K562 (cell line): ENCODE data around the gene KIFC3. TPM values are rescaled to one million over a fixed set of nuclear protein-coding genes. Genes with fewer than 3 reads are reported as not detected.

Experiments used
- ATAC-seq: fragments of 200-7000 bp; cut with Tn5 transposase; 3 replicates; pipeline ENCODE4 v1.9.1; 2020; ENCODE audit warnings: moderate library complexity
- BruUV-seq: library from RNA; stranded (reverse); fragments of 400-500 nt; replicated peaks from 2 replicates; lab custom pipeline; 2021; lab: Mats Ljungman, UMichigan
- CTCF ChIA-PET: fragments of 300-600 bp; formaldehyde crosslinking; extraction: SDS; loops from one replicate; lab custom pipeline; 2021; ENCODE audit warnings: low intra/inter-chr PET ratio; lab: Yijun Ruan, JAX
- POLR2A ChIA-PET: fragments of 300-600, 350-650 bp; sonication (Branson Sonifier 250); formaldehyde crosslinking; extraction: SDS; loops from one replicate; lab custom pipeline; 2021; ENCODE audit warnings: antibody characterized with exemption, inconsistent platforms; lab: Yijun Ruan, JAX
- DNase-seq, 4 experiments: peaks; one replicate each; pipeline versions ENCODE4 v3.0.0 to v3.0.0-alpha.2; 2011 to 2018; ENCODE audit warnings: low spot score in 3 of 4, mixed read lengths in 3 of 4; ENCODE audit errors: extremely low read depth in 1 of 4
- FAIRE-seq: peaks from 2 replicates; lab custom pipeline; 2011; peaks lifted over from hg19 to GRCh38; lab: Jason Lieb, UNC
- H2AFZ ChIP-seq: 2 replicates; pipeline ENCODE4 v1.6.0; 2011; ENCODE audit warnings: low read depth, low read length, control low read depth, inconsistent platforms
- H3K27ac ChIP-seq: fragments of 200-600 bp; 3 replicates; pipeline ENCODE4 v1.8.0; 2011; ENCODE audit warnings: low read depth, mild to moderate bottlenecking, control low read depth, inconsistent platforms, low read length, moderate library complexity, mixed read lengths; ENCODE audit errors: extremely low read depth
- H3K27me3 ChIP-seq, 2 experiments: fragments of 300-600 bp in 1 of 2; 2 replicates in 1 of 2; 3 replicates in 1 of 2; pipeline versions ENCODE4 v1.6.0 to v1.8.0; 2011; ENCODE audit warnings: inconsistent platforms in 2 of 2, low read length in 2 of 2, mild to moderate bottlenecking in 1 of 2, mixed read lengths in 1 of 2, moderate library complexity in 1 of 2; ENCODE audit not compliant: control insufficient read depth in 2 of 2, insufficient read depth in 2 of 2
- H3K36me3 ChIP-seq: fragments of 300-600 bp; 3 replicates; pipeline ENCODE4 v1.8.0; 2011; ENCODE audit warnings: mild to moderate bottlenecking, low read length, inconsistent platforms; ENCODE audit not compliant: control insufficient read depth, insufficient read depth
- H3K4me1 ChIP-seq, 2 experiments: fragments of 200-600 bp in 1 of 2; replicated peaks in 1 of 2; 2 replicates in 1 of 2; 3 replicates in 1 of 2; pipeline versions ENCODE4 v1.5.1 to v1.8.0; 2011; ENCODE audit warnings: inconsistent platforms in 2 of 2, low read length in 2 of 2, mild to moderate bottlenecking in 1 of 2, mixed read lengths in 1 of 2, moderate library complexity in 1 of 2; ENCODE audit not compliant: control insufficient read depth in 2 of 2, insufficient read depth in 2 of 2
- H3K4me2 ChIP-seq: 2 replicates; pipeline ENCODE4 v1.6.1; 2011; ENCODE audit warnings: low read length, control low read depth, inconsistent platforms, mixed read lengths; ENCODE audit not compliant: insufficient read depth
- H3K4me3 ChIP-seq: fragments of 200-600 bp; sonication (generic), shearing (Covaris generic); 2 replicates; pipeline ENCODE4 v1.5.1; 2016; ENCODE audit warnings: control low read depth, inconsistent platforms
- H3K79me2 ChIP-seq: fragments of 200-600 bp; 3 replicates; pipeline ENCODE4 v1.8.0; 2011; ENCODE audit warnings: low read length, inconsistent platforms; ENCODE audit not compliant: control insufficient read depth, insufficient read depth
- H3K9ac ChIP-seq, 2 experiments: 2 replicates each; pipeline versions ENCODE4 v1.6.0 to v1.6.1; 2011; ENCODE audit warnings: low read depth in 2 of 2, low read length in 2 of 2, control low read depth in 1 of 2, inconsistent platforms in 1 of 2, mild to moderate bottlenecking in 1 of 2, mixed read lengths in 1 of 2; ENCODE audit not compliant: insufficient read depth in 1 of 2
- H3K9me1 ChIP-seq: one replicate; pipeline ENCODE4 v1.6.0; 2011; ENCODE audit warnings: inconsistent platforms, mild to moderate bottlenecking, low read length, moderate library complexity; ENCODE audit not compliant: control insufficient read depth, insufficient read depth
- H3K9me3 ChIP-seq: replicated peaks from 2 replicates; pipeline ENCODE4 v1.5.1; 2011; ENCODE audit warnings: low read depth, low read length, inconsistent platforms; ENCODE audit not compliant: control insufficient read depth, insufficient read depth
- H4K20me1 ChIP-seq: replicated peaks from 2 replicates; pipeline ENCODE4 v1.6.1; 2011; ENCODE audit warnings: low read length, inconsistent platforms, mixed read lengths; ENCODE audit not compliant: control insufficient read depth, insufficient read depth
- RBBP5 ChIP-seq: fragments of 200-600 bp; sonication (generic); IDR thresholded peaks from 2 replicates; pipeline ENCODE4 v1.6.1; 2012; ENCODE audit warnings: borderline replicate concordance, mild to moderate bottlenecking, low read length, control low read depth, inconsistent platforms; ENCODE audit not compliant: insufficient read depth, poor library complexity, severe bottlenecking
- ZNF12 ChIP-seq: sonication (generic); formaldehyde crosslinking; IDR thresholded peaks from 2 replicates; pipeline ENCODE4 v1.4.0; 2020; ENCODE audit warnings: mild to moderate bottlenecking, missing genetic modification reagents
- ZNF212 ChIP-seq: fragments of 450-650 bp; formaldehyde crosslinking; IDR thresholded peaks from 2 replicates; pipeline ENCODE4 v1.4.0; 2020; ENCODE audit warnings: mild to moderate bottlenecking
- ZNF583 ChIP-seq: fragments of 250-450 bp; sonication (Bioruptor Pico); IDR thresholded peaks from 2 replicates; pipeline ENCODE4 v1.4.0; 2020
- ZNF584 ChIP-seq: fragments of 200-800 bp; sonication (Bioruptor generic); IDR thresholded peaks from 2 replicates; pipeline ENCODE4 v1.6.1; 2016; ENCODE audit warnings: low read depth, mild to moderate bottlenecking, missing genetic modification characterization, missing compliant biosample characterization
- ZNF586 ChIP-seq: fragments of 450-650 bp; formaldehyde crosslinking; conservative IDR thresholded peaks from 2 replicates; pipeline ENCODE4 v1.4.0; 2020; ENCODE audit warnings: mild to moderate bottlenecking, moderate library complexity
- WGBS: fragments of 100-300 bp; shearing (Covaris generic); methylation state at CpG from one replicate; pipeline ENCODE4 v1.1.6; 2016; ENCODE audit warnings: low coverage, mixed read lengths; ENCODE audit not compliant: insufficient coverage; ENCODE audit errors: missing lambda C conversion rate; 5-methylcytosine and 5-hydroxymethylcytosine counted together
- in situ Hi-C: fragments of 300-500 bp; cut with MboI; formaldehyde crosslinking; loops from 4 replicates; pipeline ENCODE4 v1.15.0; 2018; ENCODE audit warnings: inconsistent platforms, mixed read lengths
- intact Hi-C: fragments of 100-400 bp; cut with micrococcal nuclease; formaldehyde crosslinking; loops from 2 replicates; pipeline ENCODE4 v1.14.2; 2022
- polyA plus RNA-seq, 8 experiments: library from polyadenylated mRNA; depleted of rRNA in 4 of 8; stranded (reverse) in 5 of 8; unstranded in 3 of 8; fragments of >200 nt; fragmentation: Nextera tagmentation in 2 of 8; fragmentation: Illumina TruSeq in 1 of 8; extraction: Ambion mirVana in 2 of 8; extraction: Trizol in 1 of 8; gene quantifications; 2 replicates each; pipeline versions ENCODE4 v1.2.1 to v1.2.3, GENCODE V29; 2011 to 2014; ENCODE audit warnings: inconsistent platforms in 1 of 8, missing spikeins in 1 of 8
- total RNA-seq, 7 experiments: library from RNA; depleted of rRNA in 6 of 7; stranded (reverse); fragments of >200 nt in 6 of 7; fragmentation: Illumina TruSeq in 2 of 7; extraction: Trizol in 2 of 7; gene quantifications; 2 replicates each; pipeline versions ENCODE4 v1.2.1 to v1.2.3, GENCODE V29; 2011 to 2021; ENCODE audit warnings: low replicate concordance in 1 of 7

The KIFC3 gene
- total and polyA plus RNA-seq, 9 of the 15 experiments (the other 6 are each of a cell fraction or from before 2014, with no cell fraction given) = 0.23 to 105 (median 26.2) TPM

DNA sequence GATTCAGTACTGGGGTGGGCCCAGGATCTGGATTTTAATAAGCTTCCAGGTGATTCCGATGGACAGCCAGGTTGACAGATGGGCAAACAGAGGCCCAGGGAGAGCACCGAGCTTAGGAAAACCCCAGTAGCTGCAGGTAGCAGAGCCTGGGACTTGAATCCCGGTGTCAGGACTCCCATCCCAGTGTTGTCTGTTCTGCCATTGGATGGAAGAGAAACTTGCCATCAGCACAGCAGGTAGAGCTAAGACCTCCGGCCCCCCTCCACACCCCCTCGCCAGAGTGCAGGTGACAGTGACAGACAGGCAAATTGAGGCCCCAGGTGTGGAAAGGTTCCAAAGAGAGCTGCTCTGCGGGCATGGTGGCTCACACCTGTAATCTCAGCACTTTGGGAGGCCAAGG, 54.3 kb downstream of the KIFC3 start:
- TF ChIP-seq RBBP5 (no peak), ZNF583 (CRISPR knock-in tag) (no peak), ZNF212 (CRISPR knock-in tag) (no peak), ZNF584 (CRISPR knock-in tag) (no peak), ZNF12 (CRISPR knock-in tag) (no peak)
- in situ Hi-C loops (no loop called here), intact Hi-C loops (no loop called here)
- Histone ChIP-seq H3K9me3 (no peaks in the 10 kb centered on the region), H3K9me1 (no peaks in the 10 kb centered on the region), H2AFZ (no peak overlapping the region), H3K4me1 (peaks cover 0 to 21% of the 10 kb centered on the region in 2 experiments; a peak in 3 of 5 replicates), H4K20me1 (no peaks in the 10 kb centered on the region), H3K4me3 (no peak overlapping the region), H3K27me3 (no peaks in the 10 kb centered on the region), H3K79me2 (no peaks in the 10 kb centered on the region), H3K9ac (no peak overlapping the region), H3K4me2 (no peak overlapping the region), H3K36me3 (peaks cover 37% of the 10 kb centered on the region; the same call in 2 of the 3 replicates), H3K27ac (no peak overlapping the region)
- WGBS = 72% methylated on average over 6 of the region's 6 CpGs
- FAIRE-seq (no peak), ATAC-seq (no peak), DNase-seq (no peak)
- ChIA-PET POLR2A (interaction anchor here (1.3 to 1.5 kb wide), 2 partner anchors 11 to 13 kb away, joined by 3 to 5 read pairs; partner anchors contain the start of gene KATNB1), CTCF (no interaction called here)
- BruUV-seq = no TSS peak

GRCh38 chr16:57747496-57747895, 54.8 kb downstream of the KIFC3 start:
- CTCF ChIA-PET = no interaction called here
- Histone ChIP-seq H3K9me1 (no peaks in the 10 kb centered on the region), H3K9me3 (no peaks in the 10 kb centered on the region), H3K4me1 (peaks cover 2 to 18% of the 10 kb centered on the region in 2 experiments), H3K4me2 (no peak overlapping the region), H3K9ac (no peak overlapping the region), H3K4me3 (no peak overlapping the region), H4K20me1 (no peaks in the 10 kb centered on the region), H2AFZ (no peak overlapping the region), H3K36me3 (peaks cover 36% of the 10 kb centered on the region; the same call in 2 of the 3 replicates), H3K27ac (no peak overlapping the region), H3K79me2 (no peaks in the 10 kb centered on the region), H3K27me3 (no peaks in the 10 kb centered on the region)
- WGBS = 86% methylated on average over 12 of the region's 12 CpGs
- FAIRE-seq (no peak), DNase-seq (no peak), ATAC-seq (no peak)
- BruUV-seq = no TSS peak
- POLR2A ChIA-PET = no interaction called here
- no peak for TF ChIP-seq ZNF586
- intact Hi-C loops (no loop called here), in situ Hi-C loops (no loop called here)
